ENCODE results near the gene STAB1. TPM values are rescaled to one million over a fixed set of nuclear protein-coding genes. Genes with fewer than 3 reads are reported as not detected.

STAB1 gene
- total RNA-seq, result 100 to 1,000 TPM; 303 to 498 TPM
- long read RNA-seq, donor 1, partial matches to known transcripts, result 118 of 162 reads
- long read RNA-seq, donor 1, other reads (novel, unspliced or antisense), result 44 of 162 reads
- long read RNA-seq, donor 2, partial matches to known transcripts, result 110 of 138 reads
- long read RNA-seq, donor 2, other reads (novel, unspliced or antisense), result 27 of 138 reads

DNA sequence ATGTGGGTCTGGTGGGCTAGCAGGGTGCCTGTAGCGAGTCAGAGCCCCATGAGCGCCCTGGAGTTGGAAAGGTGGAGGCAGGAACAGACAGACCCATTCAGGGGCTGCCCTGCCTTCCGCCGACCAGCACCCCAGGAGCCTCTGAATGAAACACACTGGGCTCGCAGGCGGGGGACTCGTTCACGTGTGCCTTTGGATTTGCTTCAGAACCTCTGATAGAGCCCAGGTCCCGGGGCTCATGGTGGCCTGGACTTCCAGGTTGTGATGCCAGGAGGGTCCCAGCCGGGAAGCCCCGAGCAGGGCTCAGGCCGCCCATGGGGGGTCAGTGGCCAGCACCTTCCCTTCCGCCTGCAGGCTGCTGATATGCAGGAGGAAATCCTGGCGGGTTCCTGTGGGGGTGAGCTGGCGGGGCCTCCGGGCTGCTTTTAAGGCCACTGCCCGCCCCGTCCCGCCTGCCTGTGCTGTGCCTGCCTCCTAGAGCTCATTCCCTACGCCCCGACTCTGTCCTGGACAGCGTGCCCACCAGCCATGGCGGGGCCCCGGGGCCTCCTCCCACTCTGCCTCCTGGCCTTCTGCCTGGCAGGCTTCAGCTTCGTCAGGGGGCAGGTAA lies at the start of gene STAB1:
TSS of gene STAB1 (plus strand) at position 453 of the 610 bp plus-strand sequence. CDS start at position 529, 76 bp downstream.
- intact Hi-C loops (cut with DNase I), result no loop called here
- peak; percentile 93 for DNase-seq (ENCODE audit: low spot score)

GRCh38 chr3:52446042-52446441 lies 49.1 kb upstream of the STAB1 start:
- intact Hi-C loops (cut with DNase I), result loop anchor here in 1 of 2 donors (10.0 kb wide), 1 partner anchor 441 kb away; no protein-coding TSS in a partner anchor
- DNase-seq (ENCODE audit: low spot score), result no peak

- DNase-seq (ENCODE audit: low spot score), result no peak
- intact Hi-C loops (cut with DNase I), result loop anchor here in 1 of 2 donors (1.0 to 10.0 kb wide), 2 partner anchors 18 to 442 kb away; no protein-coding TSS in a partner anchor
Observed at GRCh38 chr3:52446631-52447511, 48.3 kb upstream of the STAB1 start.

DNA sequence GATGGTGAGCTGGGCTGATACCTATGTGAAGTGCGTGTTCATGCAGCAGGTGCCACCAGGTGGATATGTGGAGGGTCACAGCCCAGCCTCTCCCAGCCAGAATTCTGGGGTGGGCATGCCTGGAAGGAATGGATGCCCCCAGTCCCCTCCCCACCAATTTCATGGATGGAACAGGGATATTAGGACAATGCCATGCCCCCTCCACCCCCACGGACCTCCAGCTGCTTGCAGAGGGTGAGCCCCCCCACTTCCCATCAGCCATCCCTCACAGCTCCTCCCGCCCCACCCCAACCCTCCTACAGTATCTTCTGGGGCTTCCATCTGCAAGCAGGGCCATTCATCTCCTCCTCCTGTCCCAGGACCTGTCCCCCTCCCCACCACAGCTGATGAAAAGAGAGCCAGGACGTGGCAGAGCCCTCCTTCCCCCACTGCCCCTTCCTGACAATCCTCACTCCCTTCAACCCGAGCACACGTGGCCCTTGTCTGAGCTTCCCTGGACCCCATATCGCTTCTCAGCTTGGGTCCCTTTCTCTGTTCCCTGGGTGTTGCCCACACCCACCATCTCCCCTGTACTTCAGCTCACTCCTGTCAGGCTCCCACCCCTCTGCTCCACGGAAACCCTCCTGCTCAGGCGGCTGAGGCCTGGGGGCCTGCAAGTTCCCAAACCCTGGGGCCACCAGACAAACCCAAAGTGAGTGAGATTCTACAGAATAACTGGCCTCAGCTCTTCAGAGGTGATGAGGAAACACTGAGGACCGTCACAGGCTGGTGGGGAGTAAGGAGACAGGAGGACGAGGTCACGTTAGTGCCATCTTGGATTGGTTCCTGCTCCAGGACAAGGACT lies 47.4 kb upstream of the STAB1 start:
- intact Hi-C loops (cut with DNase I), result loop anchor here in 1 of 2 donors (1.0 to 10.0 kb wide), 2 partner anchors 18 to 443 kb away; no protein-coding TSS in a partner anchor
- no peak for DNase-seq (ENCODE audit: low spot score)

- intact Hi-C loops (cut with DNase I), result no loop called here
- DNase-seq (ENCODE audit: low spot score), result no peak
Observed at GRCh38 chr3:52450489-52451236, 44.5 kb upstream of the STAB1 start.

DNA sequence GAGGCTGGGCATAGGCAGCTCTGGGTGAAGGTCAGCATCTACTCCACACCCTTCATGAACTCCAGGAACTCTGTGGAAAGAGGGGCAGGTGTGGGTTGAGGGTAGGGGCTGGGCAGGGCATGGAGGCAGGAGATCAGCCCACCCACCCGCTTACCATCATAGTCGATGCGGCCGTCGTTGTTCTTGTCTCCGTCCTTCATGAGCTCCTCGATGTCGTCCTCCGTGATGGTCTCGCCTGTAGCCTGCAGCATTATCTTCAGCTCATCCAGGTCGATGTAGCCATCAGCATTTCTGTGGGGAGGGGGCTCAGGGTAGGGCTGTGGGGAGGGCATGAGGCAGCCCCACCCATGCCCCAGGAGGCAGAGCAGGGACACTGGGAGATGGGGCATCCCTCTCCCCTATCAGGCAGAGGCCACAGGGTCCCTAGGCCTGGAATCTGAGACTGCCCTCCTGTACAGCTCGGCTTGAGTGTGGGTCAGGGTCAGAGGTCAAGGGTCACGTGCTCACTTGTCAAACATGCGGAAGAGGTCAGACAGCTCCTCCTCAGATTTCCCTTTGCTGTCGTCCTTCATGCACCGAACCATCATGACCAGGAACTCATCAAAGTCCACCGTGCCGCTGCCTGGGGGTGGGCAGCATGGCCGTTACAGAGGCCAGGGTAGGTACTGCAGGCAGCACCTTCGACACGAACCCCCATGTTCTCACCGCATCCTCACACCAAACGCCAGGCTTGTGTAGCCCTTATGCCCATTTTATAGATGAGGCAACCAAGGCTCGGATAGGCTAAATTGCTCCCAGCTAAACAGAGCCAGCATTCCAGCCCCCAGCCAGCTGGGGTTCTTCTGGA lies 43.7 kb upstream of the STAB1 start:
- intact Hi-C loops (cut with DNase I), result no loop called here
- DNase-seq (ENCODE audit: low spot score), result no peak

GRCh38 chr3:52452126-52452525 lies 43.0 kb upstream of the STAB1 start:
- intact Hi-C loops (cut with DNase I), result no loop called here
- DNase-seq (ENCODE audit: low spot score), result no peak

- intact Hi-C loops (cut with DNase I), result no loop called here
- DNase-seq (ENCODE audit: low spot score), result no peak
Observed at GRCh38 chr3:52452570-52453221, 42.4 kb upstream of the STAB1 start.

DNA sequence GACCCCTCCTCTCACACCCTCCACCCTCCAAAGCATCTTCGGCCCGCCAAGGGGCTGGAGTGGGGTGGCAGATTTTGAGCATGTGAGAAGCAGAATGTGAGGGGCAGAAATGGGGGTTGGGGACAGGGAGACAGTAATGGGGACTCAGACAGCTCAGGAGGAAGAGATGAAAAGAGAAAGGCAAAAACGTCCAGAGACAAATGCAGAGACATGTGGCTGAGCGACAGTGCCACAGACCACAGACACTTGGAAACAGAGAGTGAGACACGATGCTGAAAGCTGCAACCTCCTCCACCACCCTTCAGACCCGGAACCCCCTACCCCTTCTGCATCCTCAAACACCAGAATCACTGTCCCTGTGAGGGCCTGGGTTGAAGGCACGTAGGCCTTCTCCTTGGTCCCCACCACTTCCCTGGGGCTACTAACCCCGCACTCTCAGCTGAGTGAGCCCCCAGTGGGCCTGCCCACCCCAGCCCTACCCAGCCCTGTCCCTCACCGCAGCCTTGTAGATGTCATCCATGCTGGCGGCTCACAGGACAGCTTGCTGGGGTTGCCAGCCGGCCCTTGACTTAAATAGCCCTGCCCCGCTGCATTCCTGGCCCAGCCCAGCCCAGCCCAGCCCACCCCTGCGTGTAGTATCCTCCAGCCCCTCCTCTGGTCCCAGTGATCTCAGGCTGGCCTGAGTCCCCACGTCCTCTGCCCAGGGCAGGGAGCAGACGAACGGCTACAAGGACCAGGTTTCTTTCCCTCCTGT lies 41.5 kb upstream of the STAB1 start, which contains the start of gene TNNC1:
TSS of gene TNNC1 (minus strand) at position 546 of the 754 bp plus-strand sequence. CDS start at position 520, 26 bp downstream.
- intact Hi-C loops (cut with DNase I), result no loop called here
- no peak for DNase-seq (ENCODE audit: low spot score)

DNA sequence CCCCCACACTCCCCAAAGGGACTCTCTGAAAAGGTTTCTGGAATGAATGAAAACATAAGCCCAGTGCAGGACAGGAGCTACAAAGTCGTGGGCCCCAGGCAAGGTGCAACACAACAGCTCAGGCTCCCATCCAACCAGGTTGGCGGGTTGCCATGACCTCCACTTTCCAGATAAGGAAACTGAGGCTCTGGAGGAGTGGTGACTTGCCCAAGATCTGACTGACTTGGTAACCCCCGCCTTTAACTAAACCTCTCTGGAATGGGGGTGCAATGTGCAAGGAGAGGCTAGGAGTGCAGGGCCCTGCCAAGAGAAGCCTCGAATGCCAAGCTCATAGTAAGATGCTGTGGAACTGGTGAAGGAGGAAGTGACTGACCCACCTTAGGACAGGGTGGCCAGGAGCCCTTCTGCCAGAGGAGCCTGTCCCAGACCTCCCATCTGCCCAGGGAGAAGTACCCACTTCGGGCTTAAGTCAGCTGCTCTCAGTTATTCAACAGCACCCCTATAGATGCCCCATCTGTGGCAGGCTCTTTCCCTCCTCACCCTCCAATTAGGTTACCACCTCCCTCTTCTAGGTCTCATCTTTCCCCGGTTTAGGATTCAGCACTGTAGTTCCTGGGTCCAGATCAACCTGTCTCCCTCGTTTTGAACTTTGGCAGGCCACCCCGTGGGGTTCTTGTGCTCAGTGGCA lies 40.7 kb upstream of the STAB1 start:
- intact Hi-C loops (cut with DNase I), result no loop called here
- DNase-seq (ENCODE audit: low spot score), result no peak

DNA sequence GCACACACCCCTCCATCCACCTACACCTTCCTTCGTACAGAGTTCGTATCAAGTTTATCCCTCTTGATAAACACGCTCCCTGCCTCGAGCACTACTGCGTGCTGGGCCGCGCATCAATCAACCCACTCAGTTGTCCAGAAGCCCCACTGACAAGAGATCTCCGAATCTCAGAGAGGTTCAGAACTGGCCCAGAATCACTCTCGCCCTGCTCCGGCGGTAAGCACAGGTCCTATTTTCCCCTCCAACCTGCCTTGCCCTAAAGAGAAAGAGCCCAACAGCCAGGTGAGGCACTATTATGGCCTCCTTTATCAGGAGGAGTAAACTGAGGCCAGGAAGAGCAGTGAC lies 40.2 kb upstream of the STAB1 start:
- intact Hi-C loops (cut with DNase I), result no loop called here
- DNase-seq (ENCODE audit: low spot score), result no peak

- intact Hi-C loops (cut with DNase I), result no loop called here
- peak; percentile 96 for DNase-seq (ENCODE audit: low spot score)
Observed at GRCh38 chr3:52455283-52456168, 39.6 kb upstream of the STAB1 start, which contains the start of gene NISCH. TSS of gene NISCH (plus strand) at chr3:52455604. CDS start at chr3:52455642, 38 bp downstream.

GRCh38 chr3:52456169-52456799 lies 38.9 kb upstream of the STAB1 start:
- no peak for DNase-seq (ENCODE audit: low spot score)
- intact Hi-C loops (cut with DNase I), result no loop called here

DNA sequence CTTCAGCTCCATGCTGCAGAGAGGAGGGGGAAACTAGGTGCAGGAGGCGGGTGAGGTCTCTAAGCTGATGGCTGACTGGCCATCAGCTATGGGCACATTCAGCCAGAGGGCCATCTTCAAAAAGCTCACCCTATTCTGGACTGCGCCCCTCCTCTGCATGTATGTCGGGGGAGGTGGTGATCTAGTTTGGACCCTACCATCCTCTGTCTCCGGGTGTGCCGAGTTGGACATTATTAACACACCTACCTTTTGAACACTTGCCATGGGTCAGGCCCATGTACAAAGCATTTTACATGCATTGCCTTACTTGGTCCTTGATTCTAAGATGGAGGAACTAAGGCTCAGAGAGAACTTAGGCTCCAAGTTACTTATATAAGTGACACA lies 38.3 kb upstream of the STAB1 start:
- DNase-seq (ENCODE audit: low spot score), result no peak

More for the DNA sequence above, 38.3 kb upstream of the STAB1 start:
- intact Hi-C loops (cut with DNase I), result no loop called here
